ENCODE measurements around the gene SASH1. TPM values are rescaled to one million over a fixed set of nuclear protein-coding genes. Genes with fewer than 3 reads are reported as not detected.

Gene SASH1
- polyA plus RNA-seq, 1 donor from 2014 or later, result 7.0 TPM

GRCh38 chr6:148465011-148465335 is 122.3 kb downstream of the SASH1 start:
- Histone ChIP-seq H3K9me2 (ENCODE audit: insufficient read depth, low read length) (no peaks in the 10 kb centered on the region), H3K27ac (ENCODE audit: low read length) (no peak overlapping the region), H3K27me3 (ENCODE audit: insufficient read depth, low read depth, low read length) (no peaks in the 10 kb centered on the region), H3K9me3 (ENCODE audit: low read length) (no peaks in the 10 kb centered on the region), H3K36me3 (ENCODE audit: insufficient read depth, low read length) (no peaks in the 10 kb centered on the region), H4K20me1 (ENCODE audit: insufficient read depth) (no peaks in the 10 kb centered on the region), H3K79me2 (replicated peaks; ENCODE audit: insufficient read depth, low read length) (no peaks in the 10 kb centered on the region), H3K4me2 (ENCODE audit: low read length) (no peak overlapping the region), H3K4me3 (ENCODE audit: low read length) (no peak overlapping the region), H2AFZ (ENCODE audit: low read depth, low read length) (no peak overlapping the region), H3F3A (ENCODE audit: insufficient read depth, low read length, poor library complexity, severe bottlenecking) (no peaks in the 10 kb centered on the region), H3K9ac (ENCODE audit: low read length) (no peak overlapping the region)
- TF ChIP-seq MXI1 (conservative IDR thresholded peaks at IDR 0.05; ENCODE audit: poor library complexity, severe bottlenecking), result no peak
- TF ChIP-seq, protein P1, sequence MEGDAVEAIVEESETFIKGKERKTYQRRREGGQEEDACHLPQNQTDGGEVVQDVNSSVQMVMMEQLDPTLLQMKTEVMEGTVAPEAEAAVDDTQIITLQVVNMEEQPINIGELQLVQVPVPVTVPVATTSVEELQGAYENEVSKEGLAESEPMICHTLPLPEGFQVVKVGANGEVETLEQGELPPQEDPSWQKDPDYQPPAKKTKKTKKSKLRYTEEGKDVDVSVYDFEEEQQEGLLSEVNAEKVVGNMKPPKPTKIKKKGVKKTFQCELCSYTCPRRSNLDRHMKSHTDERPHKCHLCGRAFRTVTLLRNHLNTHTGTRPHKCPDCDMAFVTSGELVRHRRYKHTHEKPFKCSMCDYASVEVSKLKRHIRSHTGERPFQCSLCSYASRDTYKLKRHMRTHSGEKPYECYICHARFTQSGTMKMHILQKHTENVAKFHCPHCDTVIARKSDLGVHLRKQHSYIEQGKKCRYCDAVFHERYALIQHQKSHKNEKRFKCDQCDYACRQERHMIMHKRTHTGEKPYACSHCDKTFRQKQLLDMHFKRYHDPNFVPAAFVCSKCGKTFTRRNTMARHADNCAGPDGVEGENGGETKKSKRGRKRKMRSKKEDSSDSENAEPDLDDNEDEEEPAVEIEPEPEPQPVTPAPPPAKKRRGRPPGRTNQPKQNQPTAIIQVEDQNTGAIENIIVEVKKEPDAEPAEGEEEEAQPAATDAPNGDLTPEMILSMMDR (IDR thresholded peaks at IDR 0.05; ENCODE audit: poor library complexity, severe bottlenecking), result no peak
- no peak for TF ChIP-seq POLR2AphosphoS5 (IDR thresholded peaks at IDR 0.05)
- TF ChIP-seq SMC3 (conservative IDR thresholded peaks at IDR 0.05; ENCODE audit: poor library complexity), result no peak
- TF ChIP-seq TAF1 (IDR thresholded peaks at IDR 0.05; ENCODE audit: low read depth), result no peak
- no peak for TF ChIP-seq REST (IDR thresholded peaks at IDR 0.05; ENCODE audit: borderline replicate concordance)
- TF ChIP-seq EP300 (conservative IDR thresholded peaks at IDR 0.05; ENCODE audit: poor library complexity, severe bottlenecking), result no peak
- no peak for TF ChIP-seq RAD21 (conservative IDR thresholded peaks at IDR 0.05)
- no peak for TF ChIP-seq EZH2 (IDR thresholded peaks at IDR 0.05; ENCODE audit: borderline replicate concordance, insufficient read depth, low read length, poor library complexity, severe bottlenecking)

GRCh38 chr6:148465670-148466069 is 123.0 kb downstream of the SASH1 start:
- no peaks in the 10 kb centered on the region for H4K20me1 ChIP-seq (ENCODE audit: insufficient read depth)
- H3K9me3 ChIP-seq (ENCODE audit: low read length), result no peaks in the 10 kb centered on the region
- no peaks in the 10 kb centered on the region for H3K79me2 ChIP-seq (replicated peaks; ENCODE audit: insufficient read depth, low read length)
- H3K9ac ChIP-seq (ENCODE audit: low read length), result no peak overlapping the region
- H3K36me3 ChIP-seq (ENCODE audit: insufficient read depth, low read length), result no peaks in the 10 kb centered on the region
- no peaks in the 10 kb centered on the region for H3K9me2 ChIP-seq (ENCODE audit: insufficient read depth, low read length)
- H3K27ac ChIP-seq (ENCODE audit: low read length), result no peak overlapping the region
- no peak overlapping the region for H3K4me2 ChIP-seq (ENCODE audit: low read length)
- H3K4me3 ChIP-seq (ENCODE audit: low read length), result no peak overlapping the region
- H3K27me3 ChIP-seq (ENCODE audit: insufficient read depth, low read depth, low read length), result no peaks in the 10 kb centered on the region
- TF ChIP-seq SMC3 (conservative IDR thresholded peaks at IDR 0.05; ENCODE audit: poor library complexity) (no peak), EP300 (conservative IDR thresholded peaks at IDR 0.05; ENCODE audit: poor library complexity, severe bottlenecking) (no peak), RAD21 (conservative IDR thresholded peaks at IDR 0.05) (no peak), POLR2AphosphoS5 (IDR thresholded peaks at IDR 0.05) (no peak), EZH2 (IDR thresholded peaks at IDR 0.05; ENCODE audit: borderline replicate concordance, insufficient read depth, low read length, poor library complexity, severe bottlenecking) (no peak), MXI1 (conservative IDR thresholded peaks at IDR 0.05; ENCODE audit: poor library complexity, severe bottlenecking) (no peak), REST (IDR thresholded peaks at IDR 0.05; ENCODE audit: borderline replicate concordance) (no peak), TAF1 (IDR thresholded peaks at IDR 0.05; ENCODE audit: low read depth) (no peak)
- TF ChIP-seq, protein P1 (IDR thresholded peaks at IDR 0.05; ENCODE audit: poor library complexity, severe bottlenecking), result no peak
- no peaks in the 10 kb centered on the region for H3F3A ChIP-seq (ENCODE audit: insufficient read depth, low read length, poor library complexity, severe bottlenecking)
- H2AFZ ChIP-seq (ENCODE audit: low read depth, low read length), result no peak overlapping the region

Data from neural cell (in vitro differentiated cells).